DND-41 (cell line): ENCODE data around the gene ARHGEF7.

Experiments
- CTCF ChIP-seq: IDR thresholded peaks from 2 replicates; pipeline ENCODE4 v1.5.1; 2012; ENCODE audit warnings: borderline replicate concordance, low read length, moderate library complexity, mild to moderate bottlenecking; ENCODE audit not compliant: poor library complexity, severe bottlenecking; ENCODE audit errors: extremely low read depth
- EZH2 ChIP-seq: IDR thresholded peaks from 3 replicates; pipeline ENCODE4 v1.6.1; 2012; ENCODE audit warnings: borderline replicate concordance, low read depth, mild to moderate bottlenecking, moderate library complexity, low read length, inconsistent platforms; ENCODE audit not compliant: severe bottlenecking

- TF ChIP-seq CTCF: no peak
- TF ChIP-seq EZH2: no peak
Observed at GRCh38 chr13:111206148-111206547, 91.0 kb downstream of the ARHGEF7 start.
